Hematopoietic multipotent progenitor cell treated with erythropoietin and hydrocortisone succinate and interleukin-3 and kit ligand, for 15 days (in vitro differentiated cells): Measurements from ENCODE around the gene PDZD4.

Experiments
- DNase-seq: peaks from one replicate; pipeline ENCODE4 v3.0.0-alpha.2; 2015; ENCODE audit warnings: low spot score

PDZD4 gene

DNA sequence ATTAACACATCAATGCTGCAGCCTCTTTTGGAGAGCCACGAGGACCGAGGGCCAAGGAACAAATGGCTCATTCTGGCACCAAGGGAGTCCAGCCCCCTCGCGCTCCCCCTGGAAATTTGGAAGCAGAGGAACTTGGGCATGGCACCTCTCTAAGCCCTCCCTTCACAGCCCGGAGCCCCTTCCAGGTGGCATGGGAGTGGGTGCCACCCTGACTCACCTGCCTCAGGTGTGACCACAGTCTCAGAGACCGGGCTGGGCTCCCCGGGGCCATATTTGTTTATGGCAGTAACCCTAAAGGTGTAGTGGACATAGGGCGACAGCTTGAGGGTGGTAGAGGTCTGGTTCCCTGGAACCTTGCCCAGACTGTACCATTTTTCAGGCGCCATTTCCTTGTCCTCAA is 36.8 kb upstream of the PDZD4 start:
- DNase-seq = no peak

DNA sequence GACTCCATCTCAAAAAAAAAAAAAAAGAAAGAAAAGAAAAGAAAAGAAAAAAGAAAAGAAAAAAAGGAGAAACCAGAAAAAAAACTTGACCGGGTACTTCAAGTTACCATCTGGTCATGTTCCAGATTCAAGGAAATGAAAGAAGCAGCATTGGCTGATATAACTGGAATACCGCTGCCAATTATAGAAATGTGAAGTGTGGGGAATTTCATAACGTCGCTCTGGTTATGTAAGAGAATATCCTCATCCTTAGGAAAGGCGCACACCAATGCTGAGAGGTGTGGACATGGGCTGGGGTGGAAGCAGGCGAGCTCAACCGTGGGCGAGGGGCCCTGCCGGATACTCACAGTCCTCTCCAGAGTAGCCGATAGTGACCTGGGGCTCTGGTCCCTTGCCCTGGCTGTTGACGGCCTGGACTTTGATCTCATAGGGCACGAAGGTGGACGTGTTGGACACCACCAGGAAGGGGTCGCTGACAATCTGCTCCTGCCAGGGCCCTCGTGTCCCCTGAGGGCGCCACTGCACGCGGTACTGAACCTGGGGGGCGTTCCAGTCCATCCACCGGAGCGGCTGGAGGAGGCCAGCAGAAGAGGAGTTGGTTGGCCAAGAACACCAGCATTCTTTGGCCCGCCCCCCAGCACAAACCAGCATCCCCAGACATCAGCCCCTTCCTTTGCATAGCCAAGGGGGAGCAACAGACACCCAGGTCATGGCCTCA is 36.1 kb upstream of the PDZD4 start:
- no peak for DNase-seq

DNA sequence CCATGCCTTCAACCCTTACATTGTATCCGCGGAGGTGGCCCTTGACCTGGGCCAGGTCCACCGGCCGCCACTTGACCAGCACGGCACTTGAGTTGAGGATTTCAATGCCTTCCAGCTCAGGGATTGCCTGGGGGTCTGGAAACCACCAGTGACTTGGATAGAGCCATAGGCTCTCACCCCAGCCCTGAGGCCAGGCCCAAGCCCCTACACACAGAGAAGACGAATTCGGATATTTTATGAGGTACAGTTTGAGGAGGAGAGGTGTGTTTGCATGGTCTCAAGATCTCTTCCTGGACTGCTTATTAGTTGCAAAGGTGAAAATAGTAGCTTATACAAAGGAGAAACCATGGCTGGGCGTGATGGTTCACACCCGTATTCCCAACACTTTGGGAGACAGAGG is 35.3 kb upstream of the PDZD4 start:
- DNase-seq = no peak

DNA sequence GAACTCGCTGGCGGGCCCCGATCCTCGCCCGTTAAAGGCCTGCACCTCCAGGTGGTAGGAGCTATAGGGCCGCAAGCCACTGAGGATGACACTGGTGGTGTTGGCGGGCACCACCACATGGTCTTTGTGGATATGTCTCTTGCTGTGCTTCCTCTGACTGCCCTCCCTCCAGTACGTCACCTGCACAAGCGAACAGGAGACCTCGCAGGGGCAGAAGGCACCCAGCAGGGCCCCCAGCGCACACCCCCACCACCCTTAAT is 34.9 kb upstream of the PDZD4 start:
- no peak for DNase-seq

DNA sequence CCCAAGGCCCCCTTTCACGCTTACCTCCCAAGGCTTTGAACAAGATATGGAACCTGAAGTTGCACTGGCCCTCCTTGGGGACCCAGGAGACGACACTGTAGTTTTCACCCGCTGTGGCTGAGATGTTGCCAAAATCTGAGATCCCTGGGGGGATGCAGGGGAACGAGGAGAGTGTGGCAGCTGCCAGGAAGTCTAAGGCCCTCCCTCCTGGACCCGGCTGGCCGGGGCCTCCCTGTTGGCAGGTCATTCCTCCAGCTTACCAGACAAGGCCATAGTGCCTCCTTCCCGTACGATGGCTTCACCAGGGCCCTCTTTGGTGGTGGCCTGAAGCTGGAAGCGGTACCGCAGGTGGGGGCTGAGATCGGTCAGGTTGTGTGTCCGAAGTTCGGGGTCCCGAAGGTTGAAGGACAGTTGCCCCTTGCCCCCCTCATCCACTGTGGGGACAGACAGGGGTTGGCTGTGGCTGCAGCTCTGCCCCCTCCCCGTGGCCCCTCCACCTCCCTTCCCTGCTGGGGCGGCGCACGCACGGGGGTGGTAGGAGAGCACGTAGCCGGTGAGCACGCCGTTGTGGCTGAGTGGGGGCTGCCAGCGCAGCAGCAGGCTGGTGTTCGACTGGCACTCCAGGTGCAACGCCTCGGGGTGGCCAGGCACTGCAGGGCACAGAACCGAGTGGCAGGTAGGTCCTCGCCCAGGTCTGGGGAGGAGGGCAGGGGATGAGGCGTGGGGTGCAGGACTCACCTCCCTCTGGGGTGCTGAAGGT is 34.4 kb upstream of the PDZD4 start:
- DNase-seq = no peak

DNA sequence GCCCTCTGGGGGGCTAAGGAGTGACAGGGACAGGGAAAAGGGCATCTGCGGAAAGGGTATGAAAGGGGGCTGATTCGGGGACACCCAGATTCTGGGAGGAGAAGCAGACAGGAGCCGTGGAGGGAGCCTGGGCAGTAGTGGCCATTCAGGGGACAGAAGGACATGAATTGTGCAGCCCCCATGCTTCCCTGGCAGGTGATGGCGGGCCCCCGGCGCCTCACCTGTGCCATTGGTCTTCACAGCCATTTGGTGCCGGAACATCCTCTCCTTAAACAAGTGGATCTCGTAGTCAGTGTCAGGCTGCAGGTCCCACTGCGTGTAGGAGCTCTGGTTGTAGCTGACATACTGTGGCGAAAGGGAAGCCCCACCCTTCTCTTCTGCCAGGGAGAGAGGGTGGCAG is 33.8 kb upstream of the PDZD4 start:
- no peak for DNase-seq

DNA sequence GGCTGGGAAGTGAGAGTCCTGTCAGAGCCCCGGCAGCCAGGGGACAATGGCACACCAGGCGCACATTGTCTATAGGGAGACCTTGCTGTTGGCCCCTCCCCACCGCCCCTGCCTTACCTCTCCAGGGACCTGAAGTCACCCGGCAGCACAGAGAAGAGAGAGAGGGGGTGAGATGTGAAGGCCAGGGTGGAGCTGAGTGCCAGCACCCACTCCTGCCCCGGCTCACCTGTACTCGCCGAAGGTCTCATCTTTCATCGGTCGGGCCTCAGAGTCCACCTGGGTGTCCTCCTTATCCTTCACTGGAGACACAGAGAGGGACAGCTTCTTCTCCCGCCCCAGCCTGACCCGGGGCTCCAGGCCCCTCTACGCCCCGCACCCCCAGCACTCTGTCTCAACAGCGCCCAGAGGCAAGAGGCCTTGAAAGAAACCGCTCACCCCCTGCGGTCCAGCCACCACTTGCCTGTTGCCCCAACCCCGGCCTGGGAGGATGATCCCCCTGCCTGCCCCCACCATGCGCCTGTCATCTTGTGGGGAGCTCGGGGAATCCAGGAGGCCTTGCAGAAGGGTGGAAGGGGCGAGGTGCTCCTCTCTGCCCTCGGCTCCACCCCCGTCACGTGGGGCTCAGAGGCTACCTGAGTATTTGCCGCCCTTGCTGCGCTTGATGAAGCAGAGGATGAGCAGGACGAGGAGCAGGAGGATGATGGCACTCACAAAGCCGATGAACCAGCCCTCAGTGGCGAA is 33.1 kb upstream of the PDZD4 start:
- no peak for DNase-seq

DNA sequence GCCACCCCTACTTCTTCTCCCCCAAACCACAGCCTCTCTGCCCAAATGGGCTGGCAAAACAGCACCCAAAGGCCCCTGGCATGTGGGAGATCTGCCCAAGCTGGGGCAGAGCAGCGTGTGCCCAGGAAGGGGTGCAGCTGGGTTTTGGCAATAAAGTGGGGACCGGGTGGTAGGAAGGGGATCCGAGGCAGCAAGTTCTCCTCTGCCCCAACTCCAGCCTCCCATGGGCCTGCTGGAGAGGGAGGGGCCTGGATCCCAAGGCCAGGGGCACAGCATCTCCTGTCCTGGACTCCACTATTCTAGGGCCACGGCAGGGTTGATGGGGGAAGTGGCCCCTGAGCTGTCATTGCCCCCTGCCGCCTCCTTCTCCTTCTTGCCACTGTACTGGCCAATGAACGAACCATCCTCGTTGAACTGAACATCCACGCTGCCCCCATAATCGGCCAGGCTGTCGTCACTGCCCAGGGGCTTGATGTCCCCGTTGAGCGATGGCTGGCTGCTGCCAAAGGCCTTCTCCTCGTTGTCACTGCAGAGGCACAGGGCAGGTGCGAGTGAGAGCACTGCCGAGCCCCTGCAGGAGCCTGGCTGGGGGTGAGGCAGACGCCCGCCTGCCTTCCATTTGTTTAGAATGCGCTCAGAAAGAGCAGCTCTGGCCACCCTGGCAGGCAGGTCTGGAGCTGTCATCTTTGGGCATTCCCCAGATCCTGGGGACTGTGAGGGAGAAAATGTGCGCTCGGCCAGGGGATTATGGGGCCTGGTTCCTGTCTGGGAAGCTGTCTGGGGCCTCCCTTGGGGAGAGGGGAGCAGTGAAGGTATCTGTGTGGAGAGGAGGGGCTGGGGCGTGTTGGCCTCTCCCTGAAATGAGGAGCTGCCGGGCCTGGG is 32.3 kb upstream of the PDZD4 start:
- no peak for DNase-seq

DNA sequence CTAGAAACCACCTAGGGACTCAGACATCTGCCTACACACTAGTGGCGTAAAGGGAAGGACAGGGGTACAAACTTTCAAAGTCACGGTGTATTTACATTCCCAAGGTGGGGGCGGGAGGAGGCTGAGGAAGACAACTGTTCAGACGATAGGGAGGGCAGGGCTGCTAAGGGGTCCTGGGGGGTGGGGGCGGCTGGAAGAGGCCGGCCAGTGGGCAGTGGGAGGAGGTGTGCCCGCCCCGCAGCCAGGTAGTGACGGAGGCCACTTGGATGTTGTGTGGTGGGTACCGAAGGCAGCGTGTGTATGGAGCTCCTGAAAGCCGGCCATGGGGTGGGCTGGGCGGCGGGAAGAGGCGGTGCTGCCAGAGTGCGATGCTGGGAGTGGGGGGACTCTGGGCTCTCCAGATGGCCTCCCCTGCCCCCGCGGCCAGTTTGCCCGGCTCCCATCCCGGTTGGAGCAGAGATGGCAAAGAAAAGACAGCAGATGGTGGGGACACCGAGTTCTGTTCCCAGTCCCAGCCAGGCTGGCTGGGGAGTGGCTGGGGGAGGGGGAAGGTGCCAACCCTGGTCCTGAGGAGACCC is 31.5 kb upstream of the PDZD4 start:
- no peak for DNase-seq

DNA sequence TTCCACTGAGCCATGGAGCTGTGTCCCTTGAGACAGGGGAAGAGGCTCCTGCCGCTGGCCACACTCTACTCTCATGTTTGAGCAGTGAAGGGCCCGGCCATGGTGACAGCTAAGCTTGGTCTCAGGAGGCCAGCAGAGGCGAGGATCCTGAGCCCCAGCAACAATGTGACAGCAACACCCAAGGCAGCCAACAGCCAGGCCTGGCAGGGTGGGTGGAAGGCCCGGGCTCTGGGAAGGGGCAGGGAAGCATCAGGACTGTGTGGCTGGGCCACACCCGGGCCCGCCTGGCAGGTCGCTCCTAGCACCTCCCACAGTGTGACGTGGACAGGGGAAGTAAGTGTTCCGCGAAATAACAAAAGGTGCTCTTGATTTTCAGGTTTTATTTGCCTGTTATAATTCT is 30.8 kb upstream of the PDZD4 start:
- no peak for DNase-seq

DNA sequence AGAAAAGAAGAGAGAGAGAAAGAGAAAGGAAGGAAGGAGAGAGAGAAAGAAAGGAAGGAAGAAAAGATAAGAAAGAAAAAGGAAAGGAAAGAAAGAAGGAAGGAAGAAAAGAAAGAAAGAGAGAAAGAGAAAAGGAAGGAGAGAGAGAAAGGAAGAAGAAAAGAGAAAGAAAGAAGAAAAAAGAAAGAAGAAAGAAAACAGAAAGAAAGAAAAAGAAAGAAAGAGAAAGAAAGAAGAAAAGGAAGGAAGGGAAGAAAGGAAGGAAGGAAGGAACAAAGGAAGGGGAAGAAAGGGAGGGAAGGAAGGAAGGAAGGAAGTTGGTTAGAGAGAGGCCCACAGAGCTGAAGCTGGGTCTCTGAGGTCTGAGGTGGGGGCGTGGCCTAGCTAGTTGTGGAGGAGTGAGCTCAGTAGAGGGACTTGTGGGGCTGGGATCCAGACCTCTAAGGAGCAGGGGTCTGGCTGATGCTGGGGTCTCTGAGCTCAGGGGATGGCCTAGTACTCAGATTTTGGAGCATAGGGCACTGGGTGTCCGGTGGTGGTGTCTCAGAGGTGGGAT is 27.1 kb upstream of the PDZD4 start:
- DNase-seq = no peak

DNA sequence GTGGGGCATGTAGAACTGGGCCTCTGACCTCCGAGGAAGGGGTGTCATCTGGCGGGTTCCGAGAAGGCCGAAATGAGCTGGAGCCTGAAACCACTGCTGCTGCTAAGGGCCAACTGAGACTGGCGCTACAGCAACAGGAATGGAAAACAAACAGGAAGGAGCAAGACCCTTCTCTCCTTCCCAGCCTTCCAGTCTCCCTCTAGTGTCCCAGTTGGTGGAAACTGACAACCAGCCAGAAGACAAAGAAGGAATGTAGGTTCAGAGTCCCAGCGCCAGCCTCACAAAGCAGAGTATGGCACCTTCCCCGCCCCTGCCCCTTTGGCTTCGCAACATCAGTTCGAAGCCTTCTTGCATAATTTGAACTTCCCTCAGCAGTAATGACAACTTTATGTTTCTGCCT is 24.4 kb upstream of the PDZD4 start:
- no peak for DNase-seq

DNA sequence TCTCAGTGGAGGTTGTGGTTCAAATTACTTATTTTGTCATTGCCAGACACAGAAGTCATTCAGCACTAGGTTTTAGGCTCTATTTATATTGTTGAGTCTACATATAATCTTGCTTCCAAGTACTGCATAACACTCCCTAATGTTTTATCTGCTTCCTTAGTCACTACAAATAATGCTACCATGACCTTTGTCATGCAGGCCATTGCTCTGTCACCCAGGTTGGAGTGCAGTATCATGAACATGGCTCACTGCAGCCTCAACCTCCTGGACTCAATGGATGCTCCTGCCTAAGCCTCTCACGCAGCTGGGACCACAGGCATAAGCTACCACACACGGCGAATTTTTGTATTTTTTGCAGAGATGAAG is 23.5 kb upstream of the PDZD4 start:
- no peak for DNase-seq

DNA sequence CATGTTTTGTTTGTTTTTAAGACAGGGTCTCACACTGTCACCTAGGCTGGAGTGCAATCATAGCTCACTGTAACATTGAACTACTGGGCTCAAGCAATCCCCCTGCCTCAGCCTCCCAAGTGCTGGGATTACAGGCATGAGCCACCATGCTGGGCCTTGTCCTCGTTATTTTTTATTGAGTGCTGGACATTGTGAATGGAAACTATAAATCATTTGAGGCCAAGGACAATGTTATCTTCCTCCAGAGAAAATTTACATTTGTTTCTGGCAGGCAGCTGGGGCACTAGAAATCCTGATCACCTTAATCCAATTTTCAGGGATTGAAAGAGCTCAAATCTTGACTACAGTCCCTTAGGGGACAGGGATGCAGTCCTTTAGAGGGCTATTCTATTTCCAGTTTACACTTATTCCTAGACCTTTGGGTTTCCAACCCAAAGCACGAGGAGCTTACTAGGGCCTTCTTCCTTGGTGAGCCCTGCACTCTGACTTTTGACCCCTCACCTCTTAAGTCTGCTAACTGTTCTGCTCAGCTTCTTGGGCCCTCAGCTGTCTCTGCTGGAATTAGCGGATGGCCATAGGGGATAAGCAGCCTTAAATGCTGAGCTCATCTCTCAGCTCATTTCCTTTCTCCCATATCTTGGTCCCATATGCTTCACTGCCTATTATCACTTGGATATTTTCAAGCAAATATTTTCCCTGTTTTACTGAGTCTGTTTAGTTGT is 23.0 kb upstream of the PDZD4 start:
- no peak for DNase-seq

DNA sequence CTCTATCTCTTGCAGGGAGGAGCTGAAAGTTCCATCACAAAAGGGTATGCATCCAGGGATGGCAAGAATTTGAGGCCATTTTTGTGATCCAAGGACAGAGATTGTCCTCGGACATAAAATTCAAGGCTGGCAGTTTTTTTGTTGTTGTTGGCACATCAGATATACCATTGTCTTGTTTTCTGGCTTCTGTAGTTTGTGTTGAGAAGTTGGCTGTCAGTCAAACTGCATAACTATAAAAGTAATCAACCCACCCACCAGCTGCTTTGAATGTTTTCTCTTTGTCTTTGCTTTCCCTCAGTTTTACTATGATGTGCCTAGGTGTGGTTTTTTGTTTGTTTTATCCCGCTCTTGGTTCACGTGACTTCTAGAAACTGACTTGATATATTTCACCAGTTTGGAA is 21.6 kb upstream of the PDZD4 start:
- DNase-seq = no peak

DNA sequence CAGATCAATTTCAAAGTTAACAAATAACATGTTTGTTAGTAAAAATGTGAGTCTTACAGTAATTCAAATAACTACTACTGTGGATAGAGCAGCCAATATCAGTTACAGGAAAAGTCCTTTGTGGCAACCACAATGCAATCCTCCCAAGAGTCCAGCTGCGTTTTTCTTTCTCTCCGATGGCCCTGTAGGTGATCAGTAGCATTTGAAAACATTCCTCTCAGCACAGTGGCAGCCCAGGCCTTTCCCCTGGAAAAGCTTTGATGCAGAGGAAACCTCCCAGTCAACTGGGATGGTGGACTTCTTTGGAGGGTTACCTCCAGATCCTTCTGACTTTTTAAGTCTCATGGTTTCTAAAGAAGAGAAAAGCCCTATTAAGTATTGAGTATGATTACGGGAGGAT is 18.0 kb upstream of the PDZD4 start:
- DNase-seq = no peak

DNA sequence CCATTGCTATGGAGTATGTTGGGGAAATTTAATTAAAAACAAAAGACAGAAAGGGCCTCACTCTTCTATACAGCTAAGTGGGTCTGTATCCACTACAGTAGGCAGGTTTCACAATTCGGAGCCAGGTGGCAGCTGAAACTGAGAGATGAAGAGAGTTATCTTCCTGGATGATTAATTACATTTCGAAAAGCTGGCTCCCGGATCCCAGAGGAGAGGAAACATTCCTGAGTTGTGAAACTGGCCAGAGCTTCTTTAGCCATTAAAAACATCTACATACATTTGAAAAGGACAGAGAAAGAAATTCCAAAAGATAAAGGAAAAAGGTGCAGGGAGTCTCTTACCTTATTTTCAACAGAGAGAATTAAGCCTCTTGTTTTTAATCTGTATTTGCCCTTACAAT is 15.5 kb upstream of the PDZD4 start:
- no peak for DNase-seq

DNA sequence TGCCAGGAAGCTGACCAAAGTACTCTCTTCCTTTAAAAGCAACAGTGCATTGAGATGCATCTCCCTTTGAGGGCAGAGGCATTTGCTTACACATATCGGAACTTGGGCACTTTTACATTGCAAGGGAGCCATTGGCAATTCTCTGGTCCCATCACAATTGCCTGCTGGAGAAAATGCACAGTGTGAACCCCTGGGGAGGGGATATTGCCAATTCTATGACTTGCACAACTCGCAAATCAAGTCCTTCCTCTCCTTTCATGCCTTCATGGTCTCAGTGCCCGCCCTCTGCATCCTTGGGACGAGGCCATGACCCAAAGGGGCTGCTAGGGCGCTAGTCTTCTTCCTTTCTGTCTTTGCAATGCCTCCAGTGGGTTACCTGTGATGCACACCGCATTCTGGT is 14.9 kb upstream of the PDZD4 start:
- no peak for DNase-seq

DNA sequence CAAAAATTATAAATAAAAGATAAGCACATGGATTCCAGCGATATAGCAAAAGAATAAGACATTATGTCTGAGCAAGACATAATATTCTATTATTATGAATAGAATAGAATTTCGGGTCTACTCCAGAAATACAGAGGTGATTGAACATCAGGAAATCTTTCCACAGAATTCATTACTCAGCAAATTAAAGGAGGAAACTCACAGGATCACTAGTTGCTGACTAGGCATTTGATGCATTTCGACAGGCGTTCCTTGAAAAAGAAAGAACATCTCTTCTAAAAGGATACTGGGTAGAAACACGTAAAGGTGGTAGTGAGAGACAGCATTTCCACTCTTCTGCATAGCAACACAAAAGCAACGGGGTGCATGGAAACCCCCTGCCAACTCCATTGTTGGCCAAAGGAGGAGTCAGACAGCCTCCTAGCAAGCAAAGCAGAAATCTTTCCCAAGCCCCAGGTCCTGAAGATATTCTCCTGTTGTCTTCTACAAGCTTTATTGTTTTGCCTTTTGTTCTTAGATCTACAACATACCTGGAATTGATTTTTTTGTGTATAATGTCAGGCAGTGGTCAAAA is 14.3 kb upstream of the PDZD4 start:
- no peak for DNase-seq

DNA sequence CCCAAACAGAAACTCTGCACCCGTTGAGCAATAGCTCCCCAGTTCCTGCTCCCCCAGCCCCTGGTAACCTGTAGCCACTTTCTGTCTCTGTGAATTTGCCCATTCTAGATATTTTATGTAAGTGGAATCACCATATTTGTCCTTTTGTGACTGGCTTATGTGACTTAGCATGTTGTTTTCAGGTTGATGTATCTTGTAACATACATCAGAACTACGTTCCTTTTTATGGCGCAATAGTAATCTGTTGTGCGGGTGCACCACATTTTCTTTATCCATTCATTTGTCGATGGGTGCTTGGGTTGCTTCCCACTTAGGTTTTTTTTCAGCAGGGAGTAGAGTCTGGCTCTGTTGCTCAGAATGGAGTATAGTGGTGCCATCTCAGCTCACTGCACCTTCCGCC is 6.6 kb upstream of the PDZD4 start:
- DNase-seq = no peak

DNA sequence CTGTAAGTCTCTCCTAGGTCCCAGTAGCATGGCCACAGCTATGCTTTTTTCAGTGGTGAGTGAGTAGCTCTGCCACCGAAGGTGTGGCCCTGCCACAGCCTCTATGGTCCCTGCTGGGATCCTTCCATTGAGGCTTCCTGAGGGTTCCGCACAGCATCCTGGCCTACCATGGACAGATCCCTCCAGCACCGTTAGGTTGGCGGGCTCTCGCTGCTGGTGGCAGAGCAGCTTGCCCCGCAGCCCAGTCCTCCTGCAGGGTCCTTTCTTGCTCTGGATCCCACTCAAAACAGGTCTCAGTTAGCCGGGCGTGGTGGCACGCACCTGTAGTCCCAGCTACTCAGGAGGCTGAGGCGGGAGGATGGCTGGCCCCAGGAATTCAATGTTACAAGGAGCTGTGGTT is 2.4 kb upstream of the PDZD4 start:
- DNase-seq = no peak
